Hepatocyte (in vitro differentiated cells): ENCODE results near the gene TCEAL2.

Experiments used
- EZH2phosphoT487 ChIP-seq: fragments of 200-600 bp; sonication (generic); IDR thresholded peaks from one replicate; pipeline ENCODE4 v1.6.1; 2018; ENCODE audit warnings: antibody characterized with exemption, mild to moderate bottlenecking, low read depth, moderate library complexity; ENCODE audit not compliant: unreplicated experiment, severe bottlenecking
- TF ChIP-seq, protein P1 (sequence below): fragments of 200-600 bp; sonication (generic); IDR thresholded peaks from 2 replicates; pipeline ENCODE4 v1.5.1; 2016; ENCODE audit warnings: antibody characterized with exemption, mild to moderate bottlenecking; ENCODE audit not compliant: poor library complexity

DNA sequence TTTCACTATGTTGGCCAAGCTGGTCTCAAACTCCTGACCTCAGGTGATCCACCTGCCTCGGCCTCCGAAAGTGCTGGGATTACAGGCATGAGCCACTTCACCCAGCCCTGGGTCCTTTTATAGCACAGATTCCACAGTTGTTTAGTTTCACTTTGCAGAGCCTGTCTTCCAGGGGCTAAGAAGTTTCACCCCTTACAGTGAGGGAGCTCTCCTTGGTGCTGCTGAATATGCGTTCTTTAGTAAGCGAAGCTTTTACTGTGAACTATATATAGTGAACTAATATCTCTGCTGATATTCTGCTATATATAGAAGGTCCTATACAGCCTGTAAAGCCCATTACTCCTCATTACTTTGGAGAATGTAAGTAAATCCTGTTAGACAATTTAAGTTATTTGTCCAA lies 12.6 kb downstream of the TCEAL2 start:
- TF ChIP-seq, protein P1, sequence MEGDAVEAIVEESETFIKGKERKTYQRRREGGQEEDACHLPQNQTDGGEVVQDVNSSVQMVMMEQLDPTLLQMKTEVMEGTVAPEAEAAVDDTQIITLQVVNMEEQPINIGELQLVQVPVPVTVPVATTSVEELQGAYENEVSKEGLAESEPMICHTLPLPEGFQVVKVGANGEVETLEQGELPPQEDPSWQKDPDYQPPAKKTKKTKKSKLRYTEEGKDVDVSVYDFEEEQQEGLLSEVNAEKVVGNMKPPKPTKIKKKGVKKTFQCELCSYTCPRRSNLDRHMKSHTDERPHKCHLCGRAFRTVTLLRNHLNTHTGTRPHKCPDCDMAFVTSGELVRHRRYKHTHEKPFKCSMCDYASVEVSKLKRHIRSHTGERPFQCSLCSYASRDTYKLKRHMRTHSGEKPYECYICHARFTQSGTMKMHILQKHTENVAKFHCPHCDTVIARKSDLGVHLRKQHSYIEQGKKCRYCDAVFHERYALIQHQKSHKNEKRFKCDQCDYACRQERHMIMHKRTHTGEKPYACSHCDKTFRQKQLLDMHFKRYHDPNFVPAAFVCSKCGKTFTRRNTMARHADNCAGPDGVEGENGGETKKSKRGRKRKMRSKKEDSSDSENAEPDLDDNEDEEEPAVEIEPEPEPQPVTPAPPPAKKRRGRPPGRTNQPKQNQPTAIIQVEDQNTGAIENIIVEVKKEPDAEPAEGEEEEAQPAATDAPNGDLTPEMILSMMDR = no peak
- no peak for TF ChIP-seq EZH2phosphoT487
